ENCODE results near the gene UNC5B. TPM values are rescaled to one million over a fixed set of nuclear protein-coding genes. Genes with fewer than 3 reads are reported as not detected.
A peak's percentile ranks its signal among the peaks of the same experiment; 100 is the strongest.

The UNC5B gene
- total RNA-seq, 4 donors from 2014 or later: 5.3 to 26.6 (median 17.7) TPM

GRCh38 chr10:71239131-71239915, 27.0 kb downstream of the UNC5B start:
- H3K4me1 ChIP-seq: peaks cover 11 to 30% of the 10 kb centered on the region in 2 donors
- no peaks in the 10 kb centered on the region for H3K27me3 ChIP-seq
- intact Hi-C loops (cut with DNase I; ENCODE audit: low total_unique reads): no loop called here
- no peak overlapping the region for H3K4me3 ChIP-seq
- TF ChIP-seq POLR2A (IDR thresholded peaks at IDR 0.05): no peak
- no peak for TF ChIP-seq CTCF (IDR thresholded peaks at IDR 0.05)
- H3K9me3 ChIP-seq: no peaks in the 10 kb centered on the region
- H3K27ac ChIP-seq: no peak overlapping the region
- no peak for DNase-seq
- H3K36me3 ChIP-seq: no peaks in the 10 kb centered on the region

- Histone ChIP-seq H3K4me3 (no peak overlapping the region), H3K27ac (peak overlapping the region in 1 of 2 donors; percentile 29), H3K4me1 (peaks cover 10 to 29% of the 10 kb centered on the region in 2 donors), H3K27me3 (no peaks in the 10 kb centered on the region), H3K9me3 (no peaks in the 10 kb centered on the region), H3K36me3 (no peaks in the 10 kb centered on the region)
- no peak for DNase-seq
- intact Hi-C loops (cut with DNase I; ENCODE audit: low total_unique reads): no loop called here
- TF ChIP-seq CTCF (IDR thresholded peaks at IDR 0.05): no peak
- TF ChIP-seq POLR2A (IDR thresholded peaks at IDR 0.05): no peak
Observed at GRCh38 chr10:71239946-71240795, 27.8 kb downstream of the UNC5B start.

GRCh38 chr10:71241114-71241829, 28.9 kb downstream of the UNC5B start:
- H3K27ac ChIP-seq: peak overlapping the region in 1 of 2 donors; percentile 29
- peaks cover 7 to 24% of the 10 kb centered on the region in 2 donors for H3K4me1 ChIP-seq
- no peak overlapping the region for H3K4me3 ChIP-seq
- no peaks in the 10 kb centered on the region for H3K36me3 ChIP-seq
- H3K9me3 ChIP-seq: no peaks in the 10 kb centered on the region
- TF ChIP-seq POLR2A (IDR thresholded peaks at IDR 0.05) (no peak), CTCF (IDR thresholded peaks at IDR 0.05) (no peak)
- no peaks in the 10 kb centered on the region for H3K27me3 ChIP-seq
- DNase-seq: peak; percentile 71 to 79
- intact Hi-C loops (cut with DNase I; ENCODE audit: low total_unique reads): no loop called here

- peaks cover 7 to 18% of the 10 kb centered on the region in 2 donors for H3K4me1 ChIP-seq
- no peaks in the 10 kb centered on the region for H3K9me3 ChIP-seq
- TF ChIP-seq POLR2A (IDR thresholded peaks at IDR 0.05) (no peak), CTCF (IDR thresholded peaks at IDR 0.05) (no peak)
- intact Hi-C loops (cut with DNase I; ENCODE audit: low total_unique reads): no loop called here
- H3K27me3 ChIP-seq: no peaks in the 10 kb centered on the region
- peak overlapping the region in 1 of 2 donors; percentile 29 for H3K27ac ChIP-seq
- DNase-seq: no peak
- H3K36me3 ChIP-seq: no peaks in the 10 kb centered on the region
- no peak overlapping the region for H3K4me3 ChIP-seq
Observed at GRCh38 chr10:71241830-71242621, 29.7 kb downstream of the UNC5B start.
